Stimulated activated CD8-positive, alpha-beta memory T cell treated with anti-CD3 and anti-CD28 coated beads, Interleukin-7, amount 100 ng/mL, for 1 hour (primary cell): ENCODE data around the gene INPP4A.

ENCODE experiments used
- DNase-seq, 2 donors: peaks; one replicate each; pipeline ENCODE4 v3.0.0-alpha.2; 2020; ENCODE audit warnings: low read depth in 2 of 2

The INPP4A gene

GRCh38 chr2:98541906-98542305 is 97.2 kb downstream of the INPP4A start:
- no peak for DNase-seq

DNA sequence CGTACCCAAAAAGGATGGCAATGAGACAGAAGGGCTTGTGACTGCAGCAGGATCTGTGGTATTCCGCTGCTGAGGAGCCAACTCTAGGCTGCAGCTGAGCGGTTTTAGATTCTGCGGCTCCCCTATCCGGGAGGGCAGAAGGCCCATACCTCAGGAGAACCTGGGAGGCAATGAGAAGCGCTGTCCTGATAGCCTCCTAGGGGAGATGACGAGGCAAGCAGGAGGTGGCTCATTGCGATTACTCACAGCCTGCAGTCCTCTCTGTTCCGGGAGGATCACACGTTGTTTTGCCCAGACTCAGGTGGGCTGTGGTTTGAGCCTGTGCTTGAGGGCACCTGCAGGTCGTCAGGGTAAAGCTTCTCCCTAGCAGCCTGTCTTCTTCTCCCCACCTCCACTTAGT is 98.6 kb downstream of the INPP4A start:
- no peak for DNase-seq

GRCh38 chr2:98543842-98544241 is 99.2 kb downstream of the INPP4A start:
- DNase-seq: no peak

DNA sequence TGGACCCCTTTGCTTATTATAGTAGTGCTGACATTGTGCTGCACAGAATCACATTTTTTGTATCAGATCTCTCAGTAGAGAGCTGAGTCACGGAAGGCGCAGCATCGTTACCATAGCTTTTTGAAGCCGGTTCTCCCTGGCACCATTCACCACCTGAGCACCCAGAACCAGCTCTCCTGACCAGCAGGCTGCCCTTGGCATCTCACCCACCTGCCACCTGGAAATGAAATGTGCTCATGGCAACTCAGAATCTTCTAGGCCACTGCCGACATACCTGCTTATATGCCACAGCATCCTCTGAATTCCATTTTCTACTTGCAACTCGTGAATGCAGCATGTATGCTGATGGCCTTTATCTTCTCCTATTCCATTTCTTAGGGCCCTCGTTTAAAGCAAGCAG is 100.9 kb downstream of the INPP4A start:
- no peak for DNase-seq

DNA sequence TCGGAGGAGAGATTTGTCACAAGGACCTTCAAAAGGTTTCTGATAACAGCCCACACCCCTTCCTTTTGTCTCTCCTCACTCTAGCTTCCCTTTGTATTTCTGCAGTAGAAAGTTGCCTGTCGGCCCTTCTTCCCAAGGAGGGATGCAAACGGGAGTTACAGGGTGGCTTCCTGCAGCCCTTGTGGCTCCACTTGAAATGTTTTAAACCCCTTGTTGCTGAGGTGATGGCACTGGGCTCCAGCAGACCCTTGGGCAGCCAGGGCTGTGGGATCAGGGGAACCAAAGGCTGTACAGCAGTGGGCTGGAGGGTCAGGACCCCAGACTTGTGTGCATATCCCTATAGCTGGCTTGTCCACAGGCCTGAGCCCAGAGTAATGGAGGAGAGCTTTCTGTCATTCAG is 101.5 kb downstream of the INPP4A start:
- no peak for DNase-seq

DNA sequence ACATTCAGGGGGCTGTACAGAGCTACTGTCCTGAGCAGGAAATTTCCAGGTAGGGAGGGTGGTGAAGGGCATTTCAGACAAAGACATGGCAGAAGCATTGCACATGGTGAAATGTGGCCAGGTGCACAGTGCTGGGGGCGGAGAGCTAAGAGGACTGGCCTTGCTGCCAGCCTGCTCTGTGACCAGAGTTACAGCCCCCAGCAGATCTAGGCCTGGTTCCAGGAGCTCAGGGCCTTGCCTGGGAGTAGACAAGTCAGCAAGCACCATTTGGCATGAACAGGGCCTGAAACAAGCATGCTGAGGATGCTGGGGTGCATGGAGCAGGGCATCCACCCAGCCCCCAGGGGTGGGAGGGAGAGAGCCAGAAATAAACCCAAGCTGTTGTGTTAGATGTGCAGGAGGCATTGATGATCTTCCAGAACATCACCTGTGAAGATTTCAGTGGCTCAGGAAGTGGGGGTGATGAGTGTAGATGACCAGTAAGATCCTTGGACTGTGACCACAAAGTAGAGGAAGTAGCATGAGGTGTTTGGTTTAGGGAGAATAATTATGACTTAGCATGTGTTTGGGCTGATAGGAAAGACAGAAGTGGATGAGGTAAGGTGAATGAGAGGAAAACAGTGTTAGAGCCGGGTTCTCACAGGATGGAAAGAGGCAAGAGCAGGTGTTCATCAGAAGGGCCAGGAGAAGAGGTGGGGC is 102.6 kb downstream of the INPP4A start:
- no peak for DNase-seq

DNA sequence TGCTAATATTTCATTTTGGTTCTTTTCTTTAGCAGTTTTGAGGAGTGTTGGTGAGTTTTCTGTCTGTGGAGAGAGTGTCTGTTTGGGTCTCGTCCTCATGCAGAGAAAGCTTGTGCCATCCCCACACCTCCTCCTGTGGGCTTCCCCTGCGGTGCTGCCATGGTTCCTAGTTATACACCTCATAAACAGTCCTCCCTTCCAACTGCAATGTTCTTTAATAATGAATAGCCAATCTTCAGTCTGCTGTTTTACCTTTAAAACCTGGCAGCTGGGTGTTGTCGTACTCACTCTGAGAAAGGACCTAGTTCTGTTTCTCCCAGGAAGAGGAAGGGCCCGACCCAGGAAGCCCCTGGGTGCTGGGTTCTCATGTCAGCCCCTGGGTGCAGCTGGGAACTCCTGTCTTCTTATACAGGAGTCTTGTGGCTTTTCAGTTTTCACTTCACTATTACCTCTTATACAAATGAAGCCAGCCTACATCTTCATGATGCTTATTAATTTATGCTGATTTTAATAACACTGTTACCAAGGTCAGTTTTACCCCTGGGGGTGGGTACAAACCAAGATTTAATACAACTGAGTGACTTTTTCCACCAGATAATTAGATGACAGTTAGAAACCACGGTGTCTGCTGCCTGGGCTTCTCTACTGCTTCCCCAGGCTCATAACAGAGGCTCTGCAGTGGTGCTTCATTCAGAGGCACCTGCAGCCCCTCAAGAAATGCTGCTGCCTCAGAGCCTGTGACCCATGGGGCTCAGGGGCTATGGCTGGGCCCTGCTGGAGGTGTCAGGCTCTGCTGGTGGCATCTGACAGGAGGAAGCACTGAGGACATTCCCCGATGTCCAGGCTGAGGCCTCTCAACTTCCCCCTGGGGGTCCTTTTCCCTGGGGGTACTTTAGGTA is 104.5 kb downstream of the INPP4A start:
- no peak for DNase-seq

- DNase-seq: no peak
Measured at GRCh38 chr2:98550165-98550564, 105.5 kb downstream of the INPP4A start.

GRCh38 chr2:98551316-98551715 is 106.7 kb downstream of the INPP4A start:
- DNase-seq: no peak

- no peak for DNase-seq
Measured at GRCh38 chr2:98552499-98553179, 108.0 kb downstream of the INPP4A start.

DNA sequence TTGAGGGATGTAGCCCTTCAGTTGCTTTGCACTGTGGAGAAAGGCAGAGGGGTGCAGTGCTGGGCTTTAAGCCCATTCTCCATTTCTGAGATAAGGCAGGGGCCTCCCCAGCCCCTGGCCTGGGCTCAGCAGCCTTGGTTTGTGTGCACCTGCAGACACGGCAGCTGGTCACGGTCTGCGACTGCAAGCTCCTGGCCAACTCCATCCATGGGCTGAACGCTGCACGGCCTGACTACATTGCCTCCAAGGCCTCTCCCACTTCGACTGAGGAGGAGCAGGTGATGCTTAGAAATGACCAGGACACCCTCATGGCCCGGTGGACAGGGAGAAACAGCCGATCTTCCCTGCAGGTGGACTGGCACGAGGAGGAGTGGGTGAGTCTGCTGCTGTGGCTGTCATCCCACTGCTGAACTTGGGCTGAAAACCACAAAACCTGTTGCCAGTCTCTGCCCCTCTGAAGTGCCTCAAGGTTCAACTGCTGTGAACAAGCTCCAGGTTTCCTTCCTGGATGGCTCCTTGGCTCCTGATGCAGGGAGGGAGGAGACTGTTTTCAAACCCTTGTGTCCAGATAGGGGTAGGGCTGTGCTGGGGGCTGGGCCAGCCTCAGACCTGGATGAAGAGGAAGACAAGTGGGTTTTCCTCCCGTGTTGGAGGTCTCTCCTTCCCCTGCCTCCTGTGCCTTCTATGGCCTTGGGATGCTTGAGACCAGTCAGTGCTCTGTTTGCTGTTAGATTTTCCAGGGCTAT is 109.6 kb downstream of the INPP4A start:
- DNase-seq: no peak

DNA sequence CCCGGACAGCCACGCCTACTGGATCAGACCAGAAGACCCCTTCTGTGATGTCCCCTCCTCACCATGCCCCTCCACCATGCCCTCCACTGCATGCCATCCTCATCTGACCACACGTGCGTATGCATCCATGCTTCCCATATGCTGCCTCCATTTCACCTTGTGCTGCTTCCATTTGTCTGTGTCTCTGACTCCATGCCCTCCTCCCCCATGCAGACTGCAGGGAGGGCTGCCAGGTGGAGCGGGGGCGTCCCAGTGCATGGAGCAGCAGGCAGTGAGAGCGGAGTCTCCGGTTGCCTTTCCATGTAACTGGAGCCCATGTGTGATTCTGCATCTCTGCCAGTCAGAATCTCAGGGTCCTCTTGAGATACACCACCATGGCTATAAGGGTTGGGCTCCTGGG is 111.0 kb downstream of the INPP4A start:
- no peak for DNase-seq

DNA sequence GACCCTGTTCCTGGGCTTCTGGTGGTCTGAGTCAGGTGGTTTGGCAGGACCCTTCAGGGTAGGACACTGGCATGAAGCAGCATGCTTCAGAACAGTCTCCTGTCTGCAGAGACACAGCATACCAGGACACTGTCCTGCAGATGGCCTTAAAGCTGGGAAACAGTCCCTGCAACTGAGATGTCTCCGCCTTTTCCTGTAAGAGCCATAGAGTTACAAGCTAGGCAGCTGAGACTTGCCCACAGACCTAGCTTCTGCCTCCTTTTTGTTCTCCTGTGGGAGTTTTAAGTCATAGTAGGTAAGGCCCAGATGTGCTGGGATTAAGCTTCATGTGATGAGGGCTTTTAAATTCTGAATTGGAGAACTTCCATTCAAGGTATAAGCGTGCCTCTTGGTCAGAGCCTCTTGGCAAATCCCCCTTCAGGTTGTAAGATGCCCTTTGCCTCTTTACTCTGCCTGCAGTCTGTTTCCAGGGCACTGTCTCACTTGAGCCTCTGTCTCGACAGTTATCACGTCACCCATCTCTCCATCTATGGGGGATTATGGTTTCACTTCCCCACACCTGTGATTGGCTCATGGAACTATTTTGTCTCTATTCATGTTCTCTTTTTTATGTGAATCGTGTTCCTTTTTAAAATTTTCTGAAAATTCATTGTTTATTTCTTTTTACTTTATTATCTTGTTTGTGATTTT is 111.8 kb downstream of the INPP4A start:
- no peak for DNase-seq

DNA sequence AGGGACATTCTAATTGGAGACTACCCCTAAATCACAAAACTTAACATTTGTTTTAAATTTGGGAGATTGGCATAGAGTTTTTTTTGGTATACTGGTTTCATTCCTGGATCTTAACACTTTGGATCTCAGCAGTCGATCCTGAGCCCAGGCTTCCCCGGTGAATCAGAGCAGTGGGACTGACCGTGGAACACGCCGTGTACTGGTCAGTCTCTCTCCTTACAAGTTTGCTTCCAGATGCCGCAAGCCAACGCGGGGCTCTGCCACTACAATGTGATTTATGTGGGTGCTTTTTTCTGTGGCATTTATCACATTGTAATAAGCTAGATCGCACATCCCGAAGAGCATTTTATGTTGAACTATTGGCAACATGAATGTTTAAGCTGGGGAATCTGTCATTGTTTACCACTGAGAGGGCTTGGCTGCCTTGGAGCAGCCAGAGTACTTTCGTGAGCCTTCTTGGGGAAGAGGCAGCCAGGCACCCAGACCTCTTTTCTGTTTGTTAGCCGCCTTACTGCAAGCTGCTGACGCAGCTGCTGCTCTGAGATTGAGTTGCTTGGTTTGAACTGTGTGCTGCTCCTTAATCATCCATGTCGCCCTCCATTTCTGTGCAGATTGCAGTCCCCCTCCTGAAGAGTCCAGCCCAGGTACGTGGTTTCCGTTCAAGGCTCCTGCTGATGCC is 114.3 kb downstream of the INPP4A start:
- no peak for DNase-seq

DNA sequence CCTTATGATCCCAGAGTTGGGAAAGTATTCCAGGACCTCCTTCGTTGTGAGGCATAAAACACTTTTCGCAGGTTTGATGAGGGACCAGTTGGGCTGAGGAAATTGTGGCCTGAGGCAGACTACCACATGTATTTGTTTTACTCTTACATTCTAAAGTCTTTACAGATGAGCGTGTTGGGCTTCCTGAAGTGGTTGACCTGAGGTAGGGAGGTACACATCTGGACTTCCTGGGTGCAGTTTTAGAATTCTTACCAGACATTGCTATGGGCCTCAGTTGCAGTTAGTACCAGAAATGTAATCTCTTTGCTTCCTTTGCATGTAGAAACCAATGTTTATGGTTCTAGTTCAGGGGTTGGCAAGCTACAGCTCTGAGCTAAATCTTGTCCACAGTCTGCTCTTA is 114.9 kb downstream of the INPP4A start:
- DNase-seq: no peak

DNA sequence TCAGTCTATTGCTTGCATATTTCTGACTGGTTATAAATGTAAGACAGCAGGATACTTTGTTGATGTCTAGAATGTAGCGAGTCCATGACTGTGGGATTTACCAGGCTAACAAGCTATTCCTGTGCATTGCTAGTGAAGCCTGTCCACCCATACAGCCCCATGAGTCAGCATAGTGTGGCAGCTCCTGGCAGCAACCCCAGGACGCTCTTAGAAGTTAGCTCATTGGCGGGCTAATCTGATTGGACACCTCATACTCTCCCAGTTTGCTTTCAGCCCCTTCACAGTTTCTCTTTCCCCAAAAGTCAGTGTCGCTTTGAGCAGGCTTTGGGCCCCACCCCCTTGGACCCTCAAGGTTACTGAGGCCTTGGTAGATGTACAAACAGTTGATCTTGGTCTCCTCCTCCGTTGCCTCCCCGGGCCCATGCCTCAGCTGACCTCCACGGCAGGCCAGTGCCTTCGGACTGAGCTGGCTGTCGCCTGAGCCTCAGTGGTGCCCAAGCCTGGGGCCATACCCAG is 115.7 kb downstream of the INPP4A start:
- no peak for DNase-seq

DNA sequence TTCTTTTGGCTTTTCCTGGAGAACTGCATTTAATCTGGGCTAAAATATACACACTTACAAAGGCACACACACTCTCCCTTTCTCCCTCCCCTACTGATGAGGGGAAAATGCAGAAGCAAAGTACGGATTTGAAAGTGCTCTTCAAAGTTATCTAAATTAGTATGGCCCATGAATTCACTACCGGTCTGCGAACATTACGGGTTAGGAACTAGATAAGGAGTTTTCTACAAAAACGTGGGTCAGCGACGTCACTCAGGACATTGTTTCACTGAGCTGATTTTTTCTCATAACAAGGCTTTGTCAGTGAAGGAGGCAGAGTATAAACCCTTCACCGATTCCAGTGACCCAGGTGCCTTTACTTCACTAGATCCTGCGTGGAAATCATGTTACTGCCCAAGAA is 116.4 kb downstream of the INPP4A start:
- DNase-seq: no peak

- no peak for DNase-seq
Measured at GRCh38 chr2:98561902-98562695, 117.4 kb downstream of the INPP4A start.

DNA sequence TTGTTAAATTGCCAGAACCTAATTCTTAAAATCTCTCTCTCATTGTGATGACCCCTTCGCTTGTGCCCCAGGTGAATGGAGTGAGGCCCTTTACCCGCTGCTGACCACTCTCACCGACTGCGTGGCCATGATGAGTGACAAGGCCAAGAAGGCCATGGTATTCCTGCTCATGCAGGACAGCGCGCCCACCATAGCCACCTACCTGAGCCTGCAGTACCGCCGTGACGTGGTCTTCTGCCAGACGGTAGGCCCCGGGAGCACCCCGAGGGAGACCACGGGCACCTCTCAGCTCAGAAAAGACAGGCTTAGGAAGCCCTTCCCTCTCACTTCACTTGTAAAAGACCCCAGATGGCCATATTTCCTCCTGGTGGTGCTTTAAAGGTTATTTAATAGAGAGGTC is 118.7 kb downstream of the INPP4A start:
- DNase-seq: no peak
